ENCODE data around the gene TSHZ2. TPM values are rescaled to one million over a fixed set of nuclear protein-coding genes. Genes with fewer than 3 reads are reported as not detected.
A peak's percentile ranks its signal among the peaks of the same experiment; 100 is the strongest.

TSHZ2 gene
- total RNA-seq, 1 experiment from 2014 or later: 0.07 TPM

DNA sequence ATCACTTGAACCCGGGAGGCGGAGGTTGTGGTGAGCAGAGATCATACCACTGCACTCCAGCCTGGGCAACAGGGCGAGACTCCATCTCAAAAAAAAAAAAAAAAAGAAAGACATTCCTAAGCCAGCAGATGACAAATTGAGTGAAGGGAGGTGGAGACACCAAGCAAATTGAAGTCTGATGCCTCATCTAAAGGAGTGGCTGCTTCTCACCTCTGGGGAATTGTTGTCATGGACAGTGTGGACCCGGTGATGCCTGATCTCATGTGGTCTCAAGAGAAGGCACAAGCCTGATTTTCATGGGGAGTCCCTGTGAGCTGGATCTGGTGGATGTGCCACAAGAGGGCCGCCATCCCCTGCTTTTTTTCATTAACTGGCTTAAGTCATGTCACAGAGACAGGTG is 349.4 kb downstream of the TSHZ2 start:
- no peaks in the 10 kb centered on the region for H3K79me2 ChIP-seq (ENCODE audit: insufficient read depth, low read length)
- ChIA-PET POLR2A (no interaction called here), RAD21 (ENCODE audit: low non-redundant PET in 1 of 2, low total read pairs in 2 of 2, uncharacterized antibody in 2 of 2, unreplicated experiment in 2 of 2) (no interaction called here), CTCF (interaction anchor here (0.7 to 0.8 kb wide), 2 partner anchors 28 to 226 kb away, joined by 3 read pairs; no protein-coding TSS in a partner anchor)
- H3K9ac ChIP-seq (ENCODE audit: low read length): no peak overlapping the region
- no peaks in the 10 kb centered on the region for H3K27me3 ChIP-seq (ENCODE audit: insufficient read depth, low read length)
- intact Hi-C loops (cut with micrococcal nuclease): no loop called here
- no peaks in the 10 kb centered on the region for H3K9me3 ChIP-seq (ENCODE audit: control insufficient read depth in 1 of 2, insufficient read depth in 1 of 2, low read depth in 1 of 2, low read length in 2 of 2)
- no peaks in the 10 kb centered on the region for H3K36me3 ChIP-seq (ENCODE audit: control insufficient read depth in 1 of 2, insufficient read depth in 2 of 2, low read length in 2 of 2)
- H3K4me3 ChIP-seq (replicated peaks in 1 of 2; ENCODE audit: low read depth in 1 of 2, low read length in 2 of 2): no peak overlapping the region
- H3K9me2 ChIP-seq (ENCODE audit: insufficient read depth): no peaks in the 10 kb centered on the region
- no peak overlapping the region for H3K4me2 ChIP-seq (ENCODE audit: low read length)
- H3K4me1 ChIP-seq (ENCODE audit: control insufficient read depth in 1 of 2, insufficient read depth in 2 of 2, low read length in 2 of 2): no peaks in the 10 kb centered on the region
- no peak overlapping the region for H2AFZ ChIP-seq (ENCODE audit: low read depth, low read length, poor library complexity, severe bottlenecking)
- no peak overlapping the region for H3K27ac ChIP-seq (ENCODE audit: low read depth, low read length)
- TF ChIP-seq EGR1 (IDR thresholded peaks at IDR 0.05; ENCODE audit: low read depth): no peak
- peak; percentile 16; the same call in 1 of the 2 replicates for TF ChIP-seq RAD21 (IDR thresholded peaks at IDR 0.05; ENCODE audit: low read depth)
- H4K20me1 ChIP-seq (ENCODE audit: insufficient read depth): no peaks in the 10 kb centered on the region
- no peak for ATAC-seq
- no peak for DNase-seq (ENCODE audit: low read depth, low spot score)
- no TSS peak for BruUV-seq (replicated peaks)

DNA sequence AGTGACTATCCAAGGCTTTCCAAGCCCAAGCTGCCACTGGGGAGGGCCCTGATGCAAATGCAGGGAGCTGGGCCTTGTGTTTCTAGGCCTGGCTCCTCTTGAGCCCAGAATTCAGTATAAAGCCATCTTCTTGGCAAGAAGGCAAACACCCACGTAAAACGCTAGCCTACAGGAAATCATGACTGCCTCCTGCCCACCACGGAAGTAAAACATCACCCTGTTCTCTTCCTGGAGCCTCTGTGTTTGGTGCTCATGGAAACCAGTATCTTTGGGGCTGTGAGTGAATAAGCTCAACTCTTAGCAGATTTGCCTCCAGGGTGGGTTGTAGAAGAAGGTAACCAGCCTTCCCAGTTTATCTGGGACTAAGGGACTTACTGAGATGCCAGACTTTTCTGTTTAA is 350.5 kb downstream of the TSHZ2 start:
- Histone ChIP-seq H3K36me3 (ENCODE audit: control insufficient read depth in 1 of 2, insufficient read depth in 2 of 2, low read length in 2 of 2) (no peaks in the 10 kb centered on the region), H3K4me2 (ENCODE audit: low read length) (no peak overlapping the region), H3K27me3 (ENCODE audit: insufficient read depth, low read length) (no peaks in the 10 kb centered on the region), H3K79me2 (ENCODE audit: insufficient read depth, low read length) (no peaks in the 10 kb centered on the region), H3K9me2 (ENCODE audit: insufficient read depth) (no peaks in the 10 kb centered on the region), H3K9me3 (ENCODE audit: control insufficient read depth in 1 of 2, insufficient read depth in 1 of 2, low read depth in 1 of 2, low read length in 2 of 2) (no peaks in the 10 kb centered on the region), H3K9ac (ENCODE audit: low read length) (no peak overlapping the region), H2AFZ (ENCODE audit: low read depth, low read length, poor library complexity, severe bottlenecking) (no peak overlapping the region), H3K27ac (ENCODE audit: low read depth, low read length) (no peak overlapping the region), H3K4me3 (replicated peaks in 1 of 2; ENCODE audit: low read depth in 1 of 2, low read length in 2 of 2) (no peak overlapping the region), H3K4me1 (ENCODE audit: control insufficient read depth in 1 of 2, insufficient read depth in 2 of 2, low read length in 2 of 2) (no peaks in the 10 kb centered on the region), H4K20me1 (ENCODE audit: insufficient read depth) (no peaks in the 10 kb centered on the region)
- ChIA-PET RAD21 (ENCODE audit: low non-redundant PET in 1 of 2, low total read pairs in 2 of 2, uncharacterized antibody in 2 of 2, unreplicated experiment in 2 of 2) (no interaction called here), CTCF (no interaction called here), POLR2A (no interaction called here)
- BruUV-seq (replicated peaks): no TSS peak
- ATAC-seq: no peak
- intact Hi-C loops (cut with micrococcal nuclease): no loop called here
- DNase-seq (ENCODE audit: low read depth, low spot score): no peak
- TF ChIP-seq CBX3 (IDR thresholded peaks at IDR 0.05; ENCODE audit: low read depth) (no peak), SRF (IDR thresholded peaks at IDR 0.05; ENCODE audit: low read depth) (no peak), SP1 (IDR thresholded peaks at IDR 0.05; ENCODE audit: low read depth) (no peak), EGR1 (IDR thresholded peaks at IDR 0.05; ENCODE audit: low read depth) (no peak), ZNF274 (IDR thresholded peaks at IDR 0.05; ENCODE audit: low read depth, low read length) (no peak), EZH2 (IDR thresholded peaks at IDR 0.05) (no peak), POLR2AphosphoS5 (IDR thresholded peaks at IDR 0.05; ENCODE audit: low read depth, low read length) (no peak)
- TF ChIP-seq, protein P1, sequence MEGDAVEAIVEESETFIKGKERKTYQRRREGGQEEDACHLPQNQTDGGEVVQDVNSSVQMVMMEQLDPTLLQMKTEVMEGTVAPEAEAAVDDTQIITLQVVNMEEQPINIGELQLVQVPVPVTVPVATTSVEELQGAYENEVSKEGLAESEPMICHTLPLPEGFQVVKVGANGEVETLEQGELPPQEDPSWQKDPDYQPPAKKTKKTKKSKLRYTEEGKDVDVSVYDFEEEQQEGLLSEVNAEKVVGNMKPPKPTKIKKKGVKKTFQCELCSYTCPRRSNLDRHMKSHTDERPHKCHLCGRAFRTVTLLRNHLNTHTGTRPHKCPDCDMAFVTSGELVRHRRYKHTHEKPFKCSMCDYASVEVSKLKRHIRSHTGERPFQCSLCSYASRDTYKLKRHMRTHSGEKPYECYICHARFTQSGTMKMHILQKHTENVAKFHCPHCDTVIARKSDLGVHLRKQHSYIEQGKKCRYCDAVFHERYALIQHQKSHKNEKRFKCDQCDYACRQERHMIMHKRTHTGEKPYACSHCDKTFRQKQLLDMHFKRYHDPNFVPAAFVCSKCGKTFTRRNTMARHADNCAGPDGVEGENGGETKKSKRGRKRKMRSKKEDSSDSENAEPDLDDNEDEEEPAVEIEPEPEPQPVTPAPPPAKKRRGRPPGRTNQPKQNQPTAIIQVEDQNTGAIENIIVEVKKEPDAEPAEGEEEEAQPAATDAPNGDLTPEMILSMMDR (IDR thresholded peaks at IDR 0.05 in 2 of 3, conservative IDR thresholded peaks at IDR 0.05 in 1 of 3; ENCODE audit: borderline replicate concordance in 1 of 3, insufficient read depth in 1 of 3, low read depth in 2 of 3, low read length in 2 of 3): no peak
- TF ChIP-seq, protein P2, sequence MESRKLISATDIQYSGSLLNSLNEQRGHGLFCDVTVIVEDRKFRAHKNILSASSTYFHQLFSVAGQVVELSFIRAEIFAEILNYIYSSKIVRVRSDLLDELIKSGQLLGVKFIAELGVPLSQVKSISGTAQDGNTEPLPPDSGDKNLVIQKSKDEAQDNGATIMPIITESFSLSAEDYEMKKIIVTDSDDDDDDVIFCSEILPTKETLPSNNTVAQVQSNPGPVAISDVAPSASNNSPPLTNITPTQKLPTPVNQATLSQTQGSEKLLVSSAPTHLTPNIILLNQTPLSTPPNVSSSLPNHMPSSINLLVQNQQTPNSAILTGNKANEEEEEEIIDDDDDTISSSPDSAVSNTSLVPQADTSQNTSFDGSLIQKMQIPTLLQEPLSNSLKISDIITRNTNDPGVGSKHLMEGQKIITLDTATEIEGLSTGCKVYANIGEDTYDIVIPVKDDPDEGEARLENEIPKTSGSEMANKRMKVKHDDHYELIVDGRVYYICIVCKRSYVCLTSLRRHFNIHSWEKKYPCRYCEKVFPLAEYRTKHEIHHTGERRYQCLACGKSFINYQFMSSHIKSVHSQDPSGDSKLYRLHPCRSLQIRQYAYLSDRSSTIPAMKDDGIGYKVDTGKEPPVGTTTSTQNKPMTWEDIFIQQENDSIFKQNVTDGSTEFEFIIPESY (IDR thresholded peaks at IDR 0.05; ENCODE audit: extremely low read depth, insufficient replicate concordance, low read length): no peak
- TF ChIP-seq, protein P3, sequence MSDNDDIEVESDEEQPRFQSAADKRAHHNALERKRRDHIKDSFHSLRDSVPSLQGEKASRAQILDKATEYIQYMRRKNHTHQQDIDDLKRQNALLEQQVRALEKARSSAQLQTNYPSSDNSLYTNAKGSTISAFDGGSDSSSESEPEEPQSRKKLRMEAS (IDR thresholded peaks at IDR 0.05): no peak
- TF ChIP-seq, protein P4, sequence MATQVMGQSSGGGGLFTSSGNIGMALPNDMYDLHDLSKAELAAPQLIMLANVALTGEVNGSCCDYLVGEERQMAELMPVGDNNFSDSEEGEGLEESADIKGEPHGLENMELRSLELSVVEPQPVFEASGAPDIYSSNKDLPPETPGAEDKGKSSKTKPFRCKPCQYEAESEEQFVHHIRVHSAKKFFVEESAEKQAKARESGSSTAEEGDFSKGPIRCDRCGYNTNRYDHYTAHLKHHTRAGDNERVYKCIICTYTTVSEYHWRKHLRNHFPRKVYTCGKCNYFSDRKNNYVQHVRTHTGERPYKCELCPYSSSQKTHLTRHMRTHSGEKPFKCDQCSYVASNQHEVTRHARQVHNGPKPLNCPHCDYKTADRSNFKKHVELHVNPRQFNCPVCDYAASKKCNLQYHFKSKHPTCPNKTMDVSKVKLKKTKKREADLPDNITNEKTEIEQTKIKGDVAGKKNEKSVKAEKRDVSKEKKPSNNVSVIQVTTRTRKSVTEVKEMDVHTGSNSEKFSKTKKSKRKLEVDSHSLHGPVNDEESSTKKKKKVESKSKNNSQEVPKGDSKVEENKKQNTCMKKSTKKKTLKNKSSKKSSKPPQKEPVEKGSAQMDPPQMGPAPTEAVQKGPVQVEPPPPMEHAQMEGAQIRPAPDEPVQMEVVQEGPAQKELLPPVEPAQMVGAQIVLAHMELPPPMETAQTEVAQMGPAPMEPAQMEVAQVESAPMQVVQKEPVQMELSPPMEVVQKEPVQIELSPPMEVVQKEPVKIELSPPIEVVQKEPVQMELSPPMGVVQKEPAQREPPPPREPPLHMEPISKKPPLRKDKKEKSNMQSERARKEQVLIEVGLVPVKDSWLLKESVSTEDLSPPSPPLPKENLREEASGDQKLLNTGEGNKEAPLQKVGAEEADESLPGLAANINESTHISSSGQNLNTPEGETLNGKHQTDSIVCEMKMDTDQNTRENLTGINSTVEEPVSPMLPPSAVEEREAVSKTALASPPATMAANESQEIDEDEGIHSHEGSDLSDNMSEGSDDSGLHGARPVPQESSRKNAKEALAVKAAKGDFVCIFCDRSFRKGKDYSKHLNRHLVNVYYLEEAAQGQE (IDR thresholded peaks at IDR 0.05; ENCODE audit: low read depth): no peak
- TF ChIP-seq, protein P5, sequence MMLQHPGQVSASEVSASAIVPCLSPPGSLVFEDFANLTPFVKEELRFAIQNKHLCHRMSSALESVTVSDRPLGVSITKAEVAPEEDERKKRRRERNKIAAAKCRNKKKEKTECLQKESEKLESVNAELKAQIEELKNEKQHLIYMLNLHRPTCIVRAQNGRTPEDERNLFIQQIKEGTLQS (IDR thresholded peaks at IDR 0.05): no peak

Measured in HCT116 (cell line).